RPMI7951 (cell line): Measurements from ENCODE around the gene PLEKHG1. TPM values are rescaled to one million over a fixed set of nuclear protein-coding genes. Genes with fewer than 3 reads are reported as not detected.

ENCODE experiments used
- DNase-seq: peaks from one replicate; pipeline ENCODE4 v3.0.0-alpha.2; 2012; ENCODE audit warnings: low read depth
- total RNA-seq: library from RNA; depleted of rRNA; stranded (reverse); fragments of >200 nt; shearing (Covaris generic); gene quantifications from 2 replicates; pipeline ENCODE4 v1.2.3, GENCODE V29; 2014; rRNA removed

PLEKHG1 gene
- total RNA-seq, 1 experiment from 2014 or later: 0.12 TPM

- no peak for DNase-seq
Measured at GRCh38 chr6:150640556-150641209, 41.0 kb downstream of the PLEKHG1 start.

DNA sequence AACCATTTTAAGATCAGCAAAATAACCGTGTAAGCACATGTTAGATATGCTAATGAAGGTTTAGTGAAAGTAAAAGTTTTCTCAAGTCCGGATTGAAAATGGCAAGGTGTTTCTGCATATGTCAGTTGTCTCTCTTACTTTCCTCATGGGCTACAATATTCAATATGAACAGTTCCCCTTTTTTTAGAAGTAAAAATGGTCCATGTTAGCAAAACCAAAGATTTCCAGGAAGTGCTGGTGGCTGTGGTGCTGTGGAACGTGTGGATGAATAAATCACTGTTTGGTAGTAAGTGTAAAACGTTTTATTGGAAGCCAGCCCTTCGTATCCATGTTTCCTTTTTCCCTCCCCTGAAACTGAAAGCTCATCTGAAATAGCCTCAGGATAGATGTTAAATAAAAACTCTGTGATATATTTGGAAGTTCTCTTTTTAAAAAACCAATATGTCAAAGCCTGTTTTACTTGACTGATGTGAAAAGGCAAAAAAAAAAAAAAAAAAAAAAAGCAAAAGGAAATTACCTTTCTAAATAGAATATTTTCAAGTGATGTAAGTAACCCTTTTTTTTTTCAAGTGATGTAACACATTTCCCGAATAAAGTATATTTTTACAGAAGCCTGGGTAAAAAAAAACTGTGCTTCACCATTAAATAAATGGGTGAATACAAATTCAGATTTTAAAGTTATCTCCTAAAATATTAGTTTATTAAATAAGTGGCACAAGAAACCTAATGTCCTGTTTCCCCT, 41.9 kb downstream of the PLEKHG1 start:
- no peak for DNase-seq

DNA sequence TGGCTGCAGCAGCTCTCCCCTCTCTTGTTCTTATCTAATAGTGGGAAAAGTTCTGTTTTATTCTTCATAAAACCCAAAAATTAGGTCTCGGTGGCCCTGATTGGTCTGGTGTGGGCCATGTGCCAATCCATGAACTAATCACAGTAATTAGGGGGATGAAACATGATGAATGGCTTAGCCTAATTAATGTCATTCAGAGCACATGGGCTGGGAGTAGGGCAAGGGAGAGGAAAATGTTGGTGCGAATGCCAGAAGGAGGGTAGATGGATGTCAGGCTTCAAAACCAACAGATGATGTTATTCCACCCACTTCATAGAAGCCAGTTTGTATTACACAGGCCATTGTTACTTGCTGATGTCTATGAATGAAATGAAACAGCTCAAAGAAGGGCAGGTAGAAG, 46.5 kb downstream of the PLEKHG1 start:
- no peak for DNase-seq

GRCh38 chr6:150647051-150647450, 47.4 kb downstream of the PLEKHG1 start:
- DNase-seq: no peak

Other genes with a start within 250 kb of the PLEKHG1 start
- not detected in 2 replicates for gene IYD, start 230.9 kb upstream of the PLEKHG1 start, total RNA-seq